HepG2 (cell line): ENCODE measurements around the gene TEF. TPM values are rescaled to one million over a fixed set of nuclear protein-coding genes. Genes with fewer than 3 reads are reported as not detected.

Experiments used
- AKNA ChIP-seq: sonication (generic); formaldehyde crosslinking; IDR thresholded peaks from 2 replicates; pipeline ENCODE4 v1.4.0; 2020; ENCODE audit warnings: missing genetic modification reagents, borderline replicate concordance
- CCDC6 ChIP-seq: sonication (generic); formaldehyde crosslinking; IDR thresholded peaks from 2 replicates; pipeline ENCODE4 v1.8.1; 2022; ENCODE audit warnings: mild to moderate bottlenecking, missing genetic modification reagents, moderate library complexity
- KDM5B ChIP-seq: sonication (generic); formaldehyde crosslinking; IDR thresholded peaks from 2 replicates; pipeline ENCODE4 v1.4.0; 2020; ENCODE audit warnings: missing genetic modification reagents, mild to moderate bottlenecking, borderline replicate concordance
- LRRFIP1 ChIP-seq: sonication (generic); formaldehyde crosslinking; conservative IDR thresholded peaks from 2 replicates; pipeline ENCODE4 v1.4.0; 2020; ENCODE audit warnings: missing genetic modification reagents
- SUZ12 ChIP-seq: fragments of 150-350 bp; IDR thresholded peaks from 2 replicates; pipeline ENCODE4 v1.6.1; 2014; ENCODE audit warnings: low read depth, low read length
- TFAP4 ChIP-seq: sonication (generic); IDR thresholded peaks from 2 replicates; pipeline ENCODE4 v1.6.1; 2016; ENCODE audit warnings: low read depth, borderline replicate concordance
- THAP11 ChIP-seq: IDR thresholded peaks from 2 replicates; pipeline ENCODE4 v1.6.1; 2016; ENCODE audit warnings: missing biosample characterization, missing genetic modification reagents
- THRA ChIP-seq: sonication (generic); formaldehyde crosslinking; IDR thresholded peaks from 2 replicates; pipeline ENCODE4 v1.4.0; 2020; ENCODE audit warnings: missing genetic modification reagents, borderline replicate concordance
- USF2 ChIP-seq, 2 experiments: sonication (generic) in 1 of 2; formaldehyde crosslinking in 1 of 2; IDR thresholded peaks; 2 replicates each; pipeline versions ENCODE4 v1.5.1 to v1.6.1; 2011 to 2020; ENCODE audit warnings: borderline replicate concordance in 1 of 2, low read depth in 1 of 2, low read length in 1 of 2, mild to moderate bottlenecking in 1 of 2, missing genetic modification reagents in 1 of 2, moderate library complexity in 1 of 2
- ZBTB33 ChIP-seq: sonication (generic); formaldehyde crosslinking; IDR thresholded peaks from 2 replicates; pipeline ENCODE4 v1.4.0; 2020; ENCODE audit warnings: missing genetic modification reagents
- polyA plus RNA-seq, 8 experiments: library from polyadenylated mRNA; depleted of rRNA in 3 of 8; stranded (reverse) in 7 of 8; unstranded in 1 of 8; fragments of >200 nt; fragmentation: Illumina TruSeq in 4 of 8; extraction: Trizol in 4 of 8; gene quantifications; 2 replicates each; pipeline versions ENCODE4 v1.2.1 to v1.2.3, GENCODE V29; 2011 to 2016; ENCODE audit warnings: low read depth in 4 of 8, missing spikeins in 1 of 8, mixed read lengths in 1 of 8; ENCODE audit not compliant: insufficient read depth in 1 of 8
- total RNA-seq, 5 experiments: library from RNA; depleted of rRNA; stranded (reverse); fragments of >200 nt; fragmentation: Illumina TruSeq; extraction: Trizol; gene quantifications; 2 replicates each; pipeline ENCODE4 v1.2.3, GENCODE V29; 2016; ENCODE audit warnings: low read depth in 1 of 5

The TEF gene
- total and polyA plus RNA-seq, 2 of the 13 experiments (the other 11 are each of a cell fraction or from before 2014, with no cell fraction given), result 7.6 to 11.2 TPM

GRCh38 chr22:41401781-41402648 lies 20.3 kb downstream of the TEF start (continued):
- TF ChIP-seq CCDC6 (CRISPR knock-in tag) (no peak), TFAP4 (peak; percentile 68; the same call in 1 of the 2 replicates), LRRFIP1 (CRISPR knock-in tag) (no peak), THAP11 (CRISPR knock-in tag) (no peak), USF2 (IDR thresholded peaks at IDR 0.05; ENCODE audit: low read depth, low read length) (no peak), USF2 (CRISPR knock-in tag; IDR thresholded peaks at IDR 0.05; ENCODE audit: borderline replicate concordance) (no peak), ZBTB33 (0 out of 2 replicates have a peak, but pooled peaks have one; percentile 36), AKNA (CRISPR knock-in tag) (no peak), KDM5B (CRISPR knock-in tag) (no peak), THRA (CRISPR knock-in tag) (no peak), SUZ12 (no peak)
